SK-N-MC (cell line): ENCODE data around the gene CD4.

Source experiments
- EZH2 ChIP-seq: fragments of 200-600 bp; sonication (generic); IDR thresholded peaks from one replicate; pipeline ENCODE4 v1.6.1; 2017; ENCODE audit warnings: antibody characterized with exemption
- FOXP2 ChIP-seq: optimal IDR thresholded peaks from 2 replicates; pipeline ENCODE3; 2011; ENCODE audit warnings: mild to moderate bottlenecking, moderate library complexity; ENCODE audit not compliant: insufficient read depth; ENCODE audit errors: extremely low read length, control extremely low read depth
- POLR2AphosphoS5 ChIP-seq: IDR thresholded peaks from 2 replicates; pipeline ENCODE4 v1.6.1; 2012; ENCODE audit warnings: mild to moderate bottlenecking, low read depth, low read length, borderline replicate concordance

DNA sequence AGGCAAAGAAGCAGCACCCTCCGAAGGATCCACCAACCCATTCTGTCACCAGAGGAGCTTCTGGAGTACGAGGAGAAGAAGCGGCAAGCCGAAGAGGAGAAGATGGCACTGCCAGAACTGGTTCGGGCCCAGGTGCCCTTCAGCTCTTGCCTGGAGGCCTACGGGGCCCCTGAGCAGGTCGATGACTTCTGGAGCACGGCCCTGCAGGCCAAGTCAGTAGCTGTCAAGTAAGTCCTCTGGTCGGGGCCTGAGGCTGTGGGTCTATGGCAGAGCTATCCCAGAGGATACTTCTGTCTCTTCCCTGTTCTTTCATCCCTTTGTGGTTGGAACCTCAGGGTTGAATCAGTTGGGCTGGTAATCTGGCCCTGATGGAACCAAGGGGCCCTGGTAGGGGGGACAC, 72.1 kb downstream of the CD4 start:
- TF ChIP-seq POLR2AphosphoS5 (no peak), EZH2 (no peak), FOXP2 (no peak)
